DOHH2 (cell line): Measurements from ENCODE around the gene TUBB1.

Experiments used
- EZH2phosphoT487 ChIP-seq: fragments of 200-600 bp; sonication (generic); IDR thresholded peaks from 2 replicates; pipeline ENCODE4 v1.6.1; 2017; ENCODE audit warnings: borderline replicate concordance, mild to moderate bottlenecking, antibody characterized with exemption, low read length, moderate library complexity, mixed read lengths
- TF ChIP-seq, protein P1 (sequence below): fragments of 200-600 bp; sonication (generic); IDR thresholded peaks from one replicate; pipeline ENCODE4 v1.5.1; 2014; ENCODE audit warnings: antibody characterized with exemption, mild to moderate bottlenecking, low read depth, low read length; ENCODE audit not compliant: poor library complexity, severe bottlenecking

GRCh38 chr20:59033616-59034165 lies 14.5 kb downstream of the TUBB1 start:
- TF ChIP-seq, protein P1, sequence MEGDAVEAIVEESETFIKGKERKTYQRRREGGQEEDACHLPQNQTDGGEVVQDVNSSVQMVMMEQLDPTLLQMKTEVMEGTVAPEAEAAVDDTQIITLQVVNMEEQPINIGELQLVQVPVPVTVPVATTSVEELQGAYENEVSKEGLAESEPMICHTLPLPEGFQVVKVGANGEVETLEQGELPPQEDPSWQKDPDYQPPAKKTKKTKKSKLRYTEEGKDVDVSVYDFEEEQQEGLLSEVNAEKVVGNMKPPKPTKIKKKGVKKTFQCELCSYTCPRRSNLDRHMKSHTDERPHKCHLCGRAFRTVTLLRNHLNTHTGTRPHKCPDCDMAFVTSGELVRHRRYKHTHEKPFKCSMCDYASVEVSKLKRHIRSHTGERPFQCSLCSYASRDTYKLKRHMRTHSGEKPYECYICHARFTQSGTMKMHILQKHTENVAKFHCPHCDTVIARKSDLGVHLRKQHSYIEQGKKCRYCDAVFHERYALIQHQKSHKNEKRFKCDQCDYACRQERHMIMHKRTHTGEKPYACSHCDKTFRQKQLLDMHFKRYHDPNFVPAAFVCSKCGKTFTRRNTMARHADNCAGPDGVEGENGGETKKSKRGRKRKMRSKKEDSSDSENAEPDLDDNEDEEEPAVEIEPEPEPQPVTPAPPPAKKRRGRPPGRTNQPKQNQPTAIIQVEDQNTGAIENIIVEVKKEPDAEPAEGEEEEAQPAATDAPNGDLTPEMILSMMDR: no peak
- TF ChIP-seq EZH2phosphoT487: no peak
